Breast epithelium (tissue), 4 donors: Measurements from ENCODE around the gene ZCCHC9. TPM values are rescaled to one million over a fixed set of nuclear protein-coding genes. Genes with fewer than 3 reads are reported as not detected.
"Not testable (repeated sequence)": the region's sequence is repeated elsewhere in the genome, so short reads cannot be mapped to it uniquely, and the experiment has no call there.

ENCODE experiments used
- DNase-seq, 2 donors: peaks; one replicate each; pipeline ENCODE4 v3.0.0-alpha.2; 2019; ENCODE audit warnings: low spot score in 2 of 2
- H3K27ac ChIP-seq, 2 donors: fragments of 200-600 bp; sonication (generic) in 1 of 2; one replicate each; pipeline ENCODE4 v1.5.1; 2016 to 2019; ENCODE audit warnings: mild to moderate bottlenecking in 1 of 2
- H3K27me3 ChIP-seq, 2 donors: fragments of 200-600 bp; sonication (generic) in 1 of 2; one replicate each; pipeline versions ENCODE4 v1.5.1 to v1.6.0; 2017 to 2019; ENCODE audit warnings: control low read depth in 1 of 2, mild to moderate bottlenecking in 1 of 2
- H3K36me3 ChIP-seq: fragments of 200-600 bp; one replicate; pipeline ENCODE4 v1.5.1; 2019
- H3K4me1 ChIP-seq, 2 donors: fragments of 200-600 bp; sonication (generic); one replicate each; pipeline ENCODE4 v1.5.1; 2016 to 2019; ENCODE audit warnings: control low read depth in 1 of 2
- H3K4me3 ChIP-seq, 3 donors: fragments of 200-600 bp; sonication (generic); 1 replicate in 2 of 3; 2 replicates in 1 of 3; pipeline ENCODE4 v1.5.1; 2016 to 2019; ENCODE audit warnings: mild to moderate bottlenecking in 3 of 3, moderate library complexity in 2 of 3
- H3K9me3 ChIP-seq, 2 donors: fragments of 200-600 bp; sonication (generic) in 1 of 2; one replicate each; pipeline ENCODE4 v1.5.1; 2016 to 2019; ENCODE audit warnings: control low read depth in 1 of 2
- CTCF ChIP-seq, 3 donors: fragments of 450-650 bp; IDR thresholded peaks; one replicate each; pipeline ENCODE4 v1.5.1; 2016 to 2017; ENCODE audit warnings: antibody characterized with exemption in 3 of 3, mild to moderate bottlenecking in 3 of 3, moderate library complexity in 3 of 3
- POLR2A ChIP-seq: fragments of 450-650 bp; IDR thresholded peaks from one replicate; pipeline ENCODE4 v1.6.1; 2016; ENCODE audit warnings: antibody characterized with exemption, mild to moderate bottlenecking, moderate library complexity
- POLR2AphosphoS5 ChIP-seq, 3 donors: sonication (generic); formaldehyde crosslinking; IDR thresholded peaks; one replicate each; pipeline ENCODE4 v1.6.1; 2017; ENCODE audit warnings: antibody characterized with exemption in 3 of 3
- intact Hi-C: fragments of 100-400 bp; cut with DNase I; formaldehyde crosslinking; loops from one replicate; pipeline ENCODE4 v1.15.1; 2023; ENCODE audit warnings: low total_unique reads
- total RNA-seq, 3 donors: library from RNA; depleted of rRNA; stranded (reverse); fragments of >200 nt; gene quantifications; one replicate each; pipeline ENCODE4 v1.1.0, GENCODE V29; 2016

Gene ZCCHC9
- total RNA-seq, 3 donors from 2014 or later = 18.7 to 34.4 (median 19.2) TPM

- H3K9me3 ChIP-seq = no peaks in the 10 kb centered on the region
- TF ChIP-seq CTCF (IDR thresholded peaks at IDR 0.05) = no peak
- no peak for TF ChIP-seq POLR2AphosphoS5 (IDR thresholded peaks at IDR 0.05)
- no peak for TF ChIP-seq POLR2A
- H3K36me3 ChIP-seq = no peaks in the 10 kb centered on the region
- no peaks in the 10 kb centered on the region for H3K27me3 ChIP-seq
- no peak overlapping the region for H3K4me3 ChIP-seq
- no peak overlapping the region for H3K27ac ChIP-seq
- intact Hi-C loops = no loop called here
- DNase-seq = no peak
- no peaks in the 10 kb centered on the region for H3K4me1 ChIP-seq
These were observed 17.4 kb upstream of the ZCCHC9 start for GRCh38 chr5:81283976-81284375.

- no peak for DNase-seq
- TF ChIP-seq CTCF (IDR thresholded peaks at IDR 0.05) (no peak), POLR2AphosphoS5 (IDR thresholded peaks at IDR 0.05) (no peak), POLR2A (no peak)
- Histone ChIP-seq H3K27ac (no peak overlapping the region), H3K27me3 (no peaks in the 10 kb centered on the region), H3K9me3 (no peaks in the 10 kb centered on the region), H3K36me3 (no peaks in the 10 kb centered on the region), H3K4me3 (no peak overlapping the region), H3K4me1 (no peaks in the 10 kb centered on the region)
- intact Hi-C loops = no loop called here
These were observed 15.2 kb upstream of the ZCCHC9 start for GRCh38 chr5:81286059-81286617.

GRCh38 chr5:81288021-81288433 is 13.4 kb upstream of the ZCCHC9 start:
- Histone ChIP-seq H3K9me3 (peaks cover 11 to 12% of the 10 kb centered on the region in 2 donors), H3K27me3 (no peaks in the 10 kb centered on the region), H3K4me1 (no peaks in the 10 kb centered on the region), H3K27ac (no peak overlapping the region), H3K4me3 (no peak overlapping the region), H3K36me3 (no peaks in the 10 kb centered on the region)
- TF ChIP-seq POLR2AphosphoS5 (IDR thresholded peaks at IDR 0.05) = no peak
- no peak for TF ChIP-seq POLR2A
- TF ChIP-seq CTCF (IDR thresholded peaks at IDR 0.05) = no peak
- intact Hi-C loops = no loop called here
- DNase-seq = no peak

GRCh38 chr5:81290146-81290545 is 11.2 kb upstream of the ZCCHC9 start:
- DNase-seq = no peak
- Histone ChIP-seq H3K4me1 (no peaks in the 10 kb centered on the region), H3K27ac (no peak overlapping the region), H3K9me3 (peaks cover 11 to 12% of the 10 kb centered on the region in 2 donors), H3K4me3 (no peak overlapping the region), H3K36me3 (no peaks in the 10 kb centered on the region), H3K27me3 (no peaks in the 10 kb centered on the region)
- TF ChIP-seq POLR2AphosphoS5 (IDR thresholded peaks at IDR 0.05) = no peak
- no peak for TF ChIP-seq CTCF (IDR thresholded peaks at IDR 0.05)
- TF ChIP-seq POLR2A = no peak
- intact Hi-C loops = no loop called here

- H3K4me3 ChIP-seq = no peak overlapping the region
- DNase-seq = no peak
- no peak overlapping the region for H3K27ac ChIP-seq
- peaks cover 11 to 12% of the 10 kb centered on the region in 2 donors for H3K9me3 ChIP-seq
- TF ChIP-seq POLR2AphosphoS5 (IDR thresholded peaks at IDR 0.05) (no peak), POLR2A (no peak), CTCF (IDR thresholded peaks at IDR 0.05) (no peak)
- H3K4me1 ChIP-seq = no peaks in the 10 kb centered on the region
- intact Hi-C loops = no loop called here
- no peaks in the 10 kb centered on the region for H3K36me3 ChIP-seq
- H3K27me3 ChIP-seq = no peaks in the 10 kb centered on the region
These were observed 9.3 kb upstream of the ZCCHC9 start for GRCh38 chr5:81292130-81292529.

- H3K27ac ChIP-seq, H3K27me3 ChIP-seq, H3K4me1 ChIP-seq, DNase-seq, H3K36me3 ChIP-seq, intact Hi-C loops, H3K4me3 ChIP-seq: not testable (repeated sequence)
- peaks cover 11 to 12% of the 10 kb centered on the region in 2 donors for H3K9me3 ChIP-seq
These were observed 7.4 kb upstream of the ZCCHC9 start for GRCh38 chr5:81294021-81294420.
